ENCODE measurements around the gene POLR1D. TPM values are rescaled to one million over a fixed set of nuclear protein-coding genes. Genes with fewer than 3 reads are reported as not detected.

POLR1D gene
- polyA plus RNA-seq, 1 donor (not counting 4 experiments of a cell fraction or from before 2014, with no cell fraction given): 235 TPM

GRCh38 chr13:27662738-27663470 lies 41.2 kb downstream of the POLR1D start:
- FAIRE-seq (no peak), DNase-seq (ENCODE audit: low read depth, low spot score) (no peak)
- Histone ChIP-seq H3K9me3 (ENCODE audit: control insufficient read depth, low read depth, low read length) (no peaks in the 10 kb centered on the region), H3K9ac (ENCODE audit: control insufficient read depth, extremely low read depth, insufficient read depth, low read length) (no peak overlapping the region), H3K36me3 (ENCODE audit: control insufficient read depth in 2 of 2, extremely low read depth in 1 of 2, insufficient read depth in 2 of 2, low read length in 2 of 2) (peaks cover 2% of the 10 kb centered on the region in 2 experiments), H3K4me3 (ENCODE audit: control insufficient read depth in 2 of 3, extremely low read depth in 1 of 3, insufficient read depth in 2 of 3, low read depth in 1 of 3, low read length in 3 of 3) (no peak overlapping the region), H3K79me2 (ENCODE audit: control insufficient read depth, insufficient read depth, low read length) (peaks cover 3% of the 10 kb centered on the region), H3K27ac (ENCODE audit: control insufficient read depth, insufficient read depth, low read length) (no peak overlapping the region), H3K9me1 (ENCODE audit: control insufficient read depth, extremely low read depth, insufficient read depth, low read length) (peaks cover 3% of the 10 kb centered on the region), H3K4me1 (ENCODE audit: control insufficient read depth, extremely low read depth, insufficient read depth, low read length) (peaks cover 31% of the 10 kb centered on the region), H3K4me2 (ENCODE audit: control insufficient read depth, extremely low read depth, insufficient read depth, low read depth, low read length) (peak overlapping the region; percentile 12), H2AFZ (ENCODE audit: control insufficient read depth, low read length) (no peak overlapping the region), H3K27me3 (ENCODE audit: control insufficient read depth, extremely low read depth, insufficient read depth, low read length) (no peaks in the 10 kb centered on the region), H4K20me1 (ENCODE audit: control insufficient read depth, extremely low read depth, insufficient read depth, low read length) (no peaks in the 10 kb centered on the region)
- dilution Hi-C loops (cut with MboI; ENCODE audit: extremely low pct_ligation_motif_present, low sequenced_read_pairs): no loop called here
- TF ChIP-seq CTCF (optimal IDR thresholded peaks at IDR 0.05 in 1 of 3, IDR thresholded peaks at IDR 0.05 in 1 of 3, conservative IDR thresholded peaks at IDR 0.05 in 1 of 3; ENCODE audit: extremely low read depth in 1 of 3, insufficient read depth in 2 of 3, low read length in 3 of 3) (no peak), EZH2 (IDR thresholded peaks at IDR 0.05; ENCODE audit: low read length) (no peak)

DNA sequence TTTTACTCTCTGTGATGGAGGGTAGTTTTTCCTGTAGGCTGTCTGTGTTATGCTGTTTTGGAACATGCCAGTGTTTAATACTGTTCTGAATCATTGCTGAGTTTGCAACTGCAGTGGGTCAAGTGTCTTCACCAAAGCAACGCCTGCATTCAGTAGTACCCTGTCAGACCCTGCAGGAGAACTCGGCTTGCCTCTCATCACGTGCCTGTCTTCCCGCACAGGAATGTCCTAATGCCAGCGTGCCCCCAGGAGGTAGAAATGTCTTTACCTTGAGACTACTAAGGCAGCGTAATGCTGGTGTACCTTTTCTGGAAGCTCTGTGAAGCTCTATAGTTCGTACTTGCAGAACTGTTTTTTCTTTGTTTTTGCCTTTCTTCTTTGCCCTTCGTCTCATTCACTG lies 42.3 kb downstream of the POLR1D start:
- no peaks in the 10 kb centered on the region for H3K27me3 ChIP-seq (ENCODE audit: control insufficient read depth, extremely low read depth, insufficient read depth, low read length)
- TF ChIP-seq CTCF (optimal IDR thresholded peaks at IDR 0.05 in 1 of 3, IDR thresholded peaks at IDR 0.05 in 1 of 3, conservative IDR thresholded peaks at IDR 0.05 in 1 of 3; ENCODE audit: extremely low read depth in 1 of 3, insufficient read depth in 2 of 3, low read length in 3 of 3): peak in 1 of 3 experiments; percentile 43
- no peak for TF ChIP-seq EZH2 (IDR thresholded peaks at IDR 0.05; ENCODE audit: low read length)
- dilution Hi-C loops (cut with MboI; ENCODE audit: extremely low pct_ligation_motif_present, low sequenced_read_pairs): no loop called here
- H3K27ac ChIP-seq (ENCODE audit: control insufficient read depth, insufficient read depth, low read length): no peak overlapping the region
- no peak for DNase-seq (ENCODE audit: low read depth, low spot score)
- peak; percentile 56 for FAIRE-seq
- peaks cover 3% of the 10 kb centered on the region for H3K9me1 ChIP-seq (ENCODE audit: control insufficient read depth, extremely low read depth, insufficient read depth, low read length)
- no peak overlapping the region for H3K9ac ChIP-seq (ENCODE audit: control insufficient read depth, extremely low read depth, insufficient read depth, low read length)
- H2AFZ ChIP-seq (ENCODE audit: control insufficient read depth, low read length): no peak overlapping the region
- no peak overlapping the region for H3K4me3 ChIP-seq (ENCODE audit: control insufficient read depth in 2 of 3, extremely low read depth in 1 of 3, insufficient read depth in 2 of 3, low read depth in 1 of 3, low read length in 3 of 3)
- H3K9me3 ChIP-seq (ENCODE audit: control insufficient read depth, low read depth, low read length): no peaks in the 10 kb centered on the region
- peaks cover 2% of the 10 kb centered on the region in 2 experiments for H3K36me3 ChIP-seq (ENCODE audit: control insufficient read depth in 2 of 2, extremely low read depth in 1 of 2, insufficient read depth in 2 of 2, low read length in 2 of 2)
- H3K4me1 ChIP-seq (ENCODE audit: control insufficient read depth, extremely low read depth, insufficient read depth, low read length): peaks cover 22% of the 10 kb centered on the region
- H3K79me2 ChIP-seq (ENCODE audit: control insufficient read depth, insufficient read depth, low read length): peaks cover 3% of the 10 kb centered on the region
- no peaks in the 10 kb centered on the region for H4K20me1 ChIP-seq (ENCODE audit: control insufficient read depth, extremely low read depth, insufficient read depth, low read length)
- H3K4me2 ChIP-seq (ENCODE audit: control insufficient read depth, extremely low read depth, insufficient read depth, low read depth, low read length): no peak overlapping the region
